ENCODE data around the gene POLR1B.

- no peak for TF ChIP-seq POLR2A (IDR thresholded peaks at IDR 0.05; ENCODE audit: low read depth, low read length)
- no peak for TF ChIP-seq POLR2AphosphoS5 (IDR thresholded peaks at IDR 0.05; ENCODE audit: low read depth, low read length)
- TF ChIP-seq TAF1 (IDR thresholded peaks at IDR 0.05; ENCODE audit: borderline replicate concordance, low read depth, low read length) = no peak
Measured at GRCh38 chr2:112597537-112598322, 55.5 kb downstream of the POLR1B start.
